GM12801 (cell line): ENCODE data around the gene FAM174B.

ENCODE experiments used
- TF ChIP-seq, protein P1 (sequence below): IDR thresholded peaks from one replicate; pipeline ENCODE4 v1.5.1; 2011; ENCODE audit warnings: control low read depth; ENCODE audit not compliant: insufficient read length; ENCODE audit errors: extremely low read depth

FAM174B gene

DNA sequence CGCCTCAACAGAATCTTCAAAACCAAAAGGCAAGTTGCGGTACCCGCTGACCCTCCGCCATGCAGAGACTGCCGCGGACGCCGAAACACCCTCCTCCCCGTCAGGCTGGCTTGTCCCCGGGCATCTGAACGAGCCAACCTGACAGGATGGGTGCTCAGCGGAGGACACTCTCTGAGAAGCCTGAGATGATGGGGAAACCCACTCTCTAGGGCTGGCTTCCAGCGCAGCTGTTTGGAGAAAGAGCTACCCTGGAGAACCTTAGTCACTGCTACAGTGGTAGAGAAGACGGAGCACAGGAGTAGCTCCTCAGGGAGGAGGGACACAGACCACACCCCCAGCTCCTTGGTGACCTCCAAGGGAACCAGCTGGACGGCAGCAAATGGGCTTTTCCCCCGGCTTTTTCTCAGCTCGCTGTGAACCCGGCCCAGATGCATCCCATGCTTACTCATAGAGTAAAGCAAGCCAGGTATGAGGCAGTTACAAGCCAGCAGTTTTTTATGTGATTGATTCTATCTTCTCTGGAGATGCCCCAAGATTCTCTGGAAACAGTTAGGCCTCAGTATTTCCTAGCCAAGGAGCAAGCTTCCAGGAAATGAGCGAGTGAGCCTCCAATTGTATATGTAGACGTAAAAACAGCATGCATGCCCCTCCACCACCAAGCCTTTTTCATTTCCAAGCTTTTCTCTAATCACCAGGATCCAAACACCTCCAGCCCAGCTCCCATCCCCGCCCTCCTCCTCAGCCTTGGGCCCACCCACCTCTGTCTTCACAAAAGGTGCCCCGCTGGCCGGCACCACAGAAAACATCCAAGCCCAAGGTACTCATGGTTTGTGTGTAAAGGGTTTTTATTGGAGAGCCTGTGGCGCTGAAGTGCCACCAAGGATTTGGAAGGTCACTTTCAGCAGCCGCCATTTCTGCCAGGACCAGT lies 38.7 kb downstream of the FAM174B start:
- TF ChIP-seq, protein P1, sequence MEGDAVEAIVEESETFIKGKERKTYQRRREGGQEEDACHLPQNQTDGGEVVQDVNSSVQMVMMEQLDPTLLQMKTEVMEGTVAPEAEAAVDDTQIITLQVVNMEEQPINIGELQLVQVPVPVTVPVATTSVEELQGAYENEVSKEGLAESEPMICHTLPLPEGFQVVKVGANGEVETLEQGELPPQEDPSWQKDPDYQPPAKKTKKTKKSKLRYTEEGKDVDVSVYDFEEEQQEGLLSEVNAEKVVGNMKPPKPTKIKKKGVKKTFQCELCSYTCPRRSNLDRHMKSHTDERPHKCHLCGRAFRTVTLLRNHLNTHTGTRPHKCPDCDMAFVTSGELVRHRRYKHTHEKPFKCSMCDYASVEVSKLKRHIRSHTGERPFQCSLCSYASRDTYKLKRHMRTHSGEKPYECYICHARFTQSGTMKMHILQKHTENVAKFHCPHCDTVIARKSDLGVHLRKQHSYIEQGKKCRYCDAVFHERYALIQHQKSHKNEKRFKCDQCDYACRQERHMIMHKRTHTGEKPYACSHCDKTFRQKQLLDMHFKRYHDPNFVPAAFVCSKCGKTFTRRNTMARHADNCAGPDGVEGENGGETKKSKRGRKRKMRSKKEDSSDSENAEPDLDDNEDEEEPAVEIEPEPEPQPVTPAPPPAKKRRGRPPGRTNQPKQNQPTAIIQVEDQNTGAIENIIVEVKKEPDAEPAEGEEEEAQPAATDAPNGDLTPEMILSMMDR = no peak

DNA sequence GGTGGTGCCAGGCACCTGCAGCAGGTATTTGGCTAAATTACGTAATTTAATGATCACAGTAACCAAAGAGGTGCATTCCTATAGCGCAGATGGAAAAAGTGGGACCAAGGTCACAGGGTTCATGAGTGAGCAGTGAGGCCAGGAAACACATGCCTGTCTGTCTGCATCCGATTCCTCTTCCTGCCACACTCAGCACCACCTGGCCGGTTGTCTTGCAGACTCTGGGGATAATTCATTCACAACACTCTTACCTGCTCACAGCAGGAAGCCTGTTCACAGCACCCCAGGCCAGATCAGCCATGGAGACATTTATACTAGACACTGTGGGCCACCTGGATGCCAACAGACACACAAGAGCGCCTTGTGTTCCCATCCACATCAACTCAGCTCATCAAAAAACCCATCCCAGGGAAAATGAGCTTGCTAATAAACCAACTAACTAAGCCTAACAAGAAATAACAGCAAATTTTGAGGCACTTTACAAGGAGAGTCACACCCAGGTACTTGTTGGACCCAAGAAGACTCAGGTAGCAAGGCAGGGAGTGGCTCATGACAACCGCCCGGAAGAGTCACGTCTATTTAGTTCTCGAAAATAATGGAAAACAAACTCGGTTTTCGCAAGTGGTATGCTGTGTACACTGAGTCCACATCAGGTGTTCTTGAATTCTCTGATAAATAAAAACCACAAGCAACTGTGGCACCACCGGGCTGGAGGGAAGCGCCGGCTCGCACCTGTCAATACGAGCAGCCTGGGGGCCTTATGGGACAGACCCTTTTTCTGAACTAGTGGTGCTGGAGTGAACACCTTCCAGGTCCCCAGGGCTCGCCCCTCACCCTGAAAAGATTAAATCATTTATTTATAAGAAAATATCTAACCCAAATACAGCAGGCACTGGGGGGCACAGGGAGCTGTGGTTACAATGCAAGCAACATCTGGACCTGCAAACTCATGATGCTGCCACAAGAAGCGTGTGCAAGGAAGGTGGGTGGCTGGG lies 40.5 kb downstream of the FAM174B start:
- TF ChIP-seq, protein P1 = no peak

DNA sequence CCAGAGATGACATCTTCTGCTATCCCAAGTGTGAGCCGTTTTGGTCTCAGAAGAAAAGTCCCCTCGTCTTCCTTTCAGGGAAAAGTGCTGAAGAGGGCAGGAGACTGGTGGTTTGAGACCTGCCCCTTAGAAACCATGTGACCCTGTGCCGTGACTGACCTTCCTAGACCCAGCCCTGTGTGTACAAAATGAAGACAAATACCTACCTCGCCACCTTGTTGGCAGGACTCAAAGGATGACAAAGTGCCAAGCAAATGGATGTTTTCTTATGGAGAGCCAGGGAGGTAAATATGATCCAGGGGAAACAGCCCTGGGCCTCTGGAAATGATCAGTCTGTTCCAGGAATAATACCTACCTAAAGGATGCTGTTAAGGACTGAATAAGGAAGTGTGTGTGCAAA lies 41.3 kb downstream of the FAM174B start:
- TF ChIP-seq, protein P1 = no peak

DNA sequence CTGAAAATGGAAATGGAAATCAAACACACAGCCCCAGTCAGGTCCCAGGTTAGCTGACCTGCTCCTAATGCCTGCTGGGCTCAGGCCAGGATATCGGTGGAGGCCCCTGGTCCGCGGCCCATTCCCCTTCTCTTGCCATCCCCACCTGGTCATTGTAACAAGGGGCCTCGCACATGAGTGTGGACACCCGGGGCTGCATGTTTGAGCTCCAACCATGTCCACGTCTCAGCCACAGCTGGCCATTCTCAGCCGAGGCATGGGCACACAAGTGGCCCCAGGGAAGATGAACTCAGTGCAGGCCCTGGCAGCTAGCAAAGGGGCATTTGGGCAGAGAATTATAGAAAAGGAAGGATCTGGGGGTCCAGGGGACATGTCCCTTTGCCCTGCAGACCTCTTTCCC lies 41.7 kb downstream of the FAM174B start:
- TF ChIP-seq, protein P1 = no peak

DNA sequence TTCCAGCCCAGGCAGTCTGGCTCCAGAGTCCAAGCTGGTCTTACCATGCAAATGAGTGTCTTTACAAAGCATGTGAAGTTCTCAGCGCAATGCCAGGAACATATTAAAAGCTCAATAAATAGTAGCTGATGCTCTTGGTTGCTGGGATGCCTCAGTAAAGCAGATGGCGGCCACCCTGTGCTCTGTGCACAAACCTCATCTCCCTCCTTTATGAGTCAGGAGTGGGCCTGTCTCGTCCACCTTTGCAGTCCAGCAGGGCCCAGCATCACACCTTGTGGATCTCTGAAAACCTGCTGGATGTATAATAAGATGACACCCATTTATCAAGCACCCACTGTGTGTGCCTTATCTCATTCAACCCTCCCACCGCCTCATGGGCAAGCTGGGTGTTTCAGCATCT lies 42.7 kb downstream of the FAM174B start:
- TF ChIP-seq, protein P1 = no peak

DNA sequence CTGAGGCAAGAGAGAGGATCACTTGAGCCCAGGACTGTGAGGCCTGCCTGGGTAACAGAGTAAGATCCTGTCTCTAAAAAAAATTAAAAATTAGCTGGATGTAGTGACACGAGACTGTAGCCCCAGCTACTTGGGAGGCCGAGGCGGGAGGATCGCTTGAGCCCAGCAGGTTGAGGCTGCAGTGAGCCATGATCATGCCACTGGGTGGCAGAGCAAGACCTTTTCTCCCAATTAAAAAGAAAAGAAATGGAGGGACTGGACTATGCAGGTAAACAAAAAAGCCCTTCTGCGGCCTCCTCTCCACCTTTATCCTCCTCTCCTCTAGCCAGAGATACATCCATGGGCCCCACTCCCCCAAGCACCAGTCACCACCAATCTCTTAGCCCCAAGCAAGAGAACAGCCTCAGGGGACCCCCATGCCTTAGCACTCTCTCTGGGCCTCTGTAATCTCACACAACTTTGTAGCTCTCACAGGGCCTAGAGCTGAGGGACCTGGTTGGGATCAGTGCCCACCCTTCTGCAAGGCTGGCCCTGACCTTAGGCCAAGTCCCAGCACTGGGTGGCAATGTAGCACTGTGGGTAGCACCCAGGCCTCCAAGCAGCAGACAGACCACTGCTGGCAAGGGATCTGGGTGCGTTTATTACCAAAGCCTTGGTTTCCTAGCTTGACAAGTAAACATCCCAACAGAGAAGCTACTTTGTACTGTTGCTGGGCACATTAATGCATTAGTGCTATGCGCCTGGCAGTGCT lies 43.4 kb downstream of the FAM174B start:
- TF ChIP-seq, protein P1 = no peak

DNA sequence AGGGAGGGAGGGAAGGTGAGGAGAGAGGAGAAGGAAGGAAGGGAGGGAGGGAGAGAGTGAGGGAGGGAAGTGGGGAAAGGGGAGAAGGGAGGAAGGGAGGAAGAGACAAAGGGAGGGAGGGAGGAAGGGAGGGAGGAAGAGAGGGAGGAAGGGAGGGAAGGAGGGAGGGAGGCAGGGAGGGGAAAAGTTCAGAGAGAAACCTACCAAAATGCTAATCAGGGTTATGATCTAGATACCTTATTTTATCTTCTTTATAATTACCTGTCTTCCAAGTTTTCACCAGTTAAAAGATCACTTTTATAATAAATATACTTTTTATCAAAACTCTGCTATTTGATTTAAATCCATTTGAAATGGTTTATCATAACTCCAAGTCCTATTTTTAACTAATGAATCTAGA lies 44.4 kb downstream of the FAM174B start:
- TF ChIP-seq, protein P1 = no peak
